H9 (cell line): ENCODE results near the gene ASPM. TPM values are rescaled to one million over a fixed set of nuclear protein-coding genes. Genes with fewer than 3 reads are reported as not detected.

ENCODE experiments used
- DNase-seq: peaks from one replicate; pipeline ENCODE4 v3.0.0-alpha.2; 2017
- H2AFZ ChIP-seq: one replicate; pipeline ENCODE4 v1.6.1; 2013; ENCODE audit warnings: mild to moderate bottlenecking, low read length, control low read depth, moderate library complexity
- H2AK5ac ChIP-seq: 2 replicates; pipeline ENCODE4 v1.6.1; 2013; ENCODE audit warnings: low read length, control low read depth, mixed read lengths; ENCODE audit not compliant: insufficient read length
- H2BK120ac ChIP-seq: one replicate; pipeline ENCODE4 v1.6.1; 2013; ENCODE audit warnings: low read depth, mild to moderate bottlenecking, low read length, control low read depth, inconsistent platforms; ENCODE audit not compliant: poor library complexity, severe bottlenecking
- H2BK12ac ChIP-seq: 2 replicates; pipeline ENCODE4 v1.6.1; 2013; ENCODE audit warnings: low read length, control low read depth, mixed read lengths, low read depth; ENCODE audit not compliant: insufficient read length
- H2BK15ac ChIP-seq: 2 replicates; pipeline ENCODE4 v1.6.1; 2013; ENCODE audit warnings: low read depth, low read length, control low read depth
- H2BK20ac ChIP-seq: one replicate; pipeline ENCODE4 v1.6.1; 2013; ENCODE audit warnings: low read depth, mild to moderate bottlenecking, low read length, control low read depth, inconsistent platforms; ENCODE audit not compliant: poor library complexity, severe bottlenecking
- H2BK5ac ChIP-seq: 2 replicates; pipeline ENCODE4 v1.6.1; 2013; ENCODE audit warnings: low read length, control low read depth, mixed read lengths; ENCODE audit not compliant: insufficient read length
- H3K14ac ChIP-seq: 2 replicates; pipeline ENCODE4 v1.6.1; 2013; ENCODE audit warnings: low read length, control low read depth; ENCODE audit not compliant: insufficient read depth
- H3K18ac ChIP-seq: 2 replicates; pipeline ENCODE4 v1.6.1; 2013; ENCODE audit warnings: low read depth, mild to moderate bottlenecking, mixed read lengths, low read length, control low read depth; ENCODE audit not compliant: insufficient read length
- H3K23ac ChIP-seq: 2 replicates; pipeline ENCODE4 v1.6.1; 2013; ENCODE audit warnings: low read length, control low read depth, mixed read lengths, low read depth; ENCODE audit not compliant: insufficient read length
- H3K23me2 ChIP-seq: 2 replicates; pipeline ENCODE4 v1.6.1; 2013; ENCODE audit warnings: low read depth, mild to moderate bottlenecking, mixed read lengths, low read length, control low read depth; ENCODE audit not compliant: insufficient read length, poor library complexity, severe bottlenecking
- H3K27ac ChIP-seq: 2 replicates; pipeline ENCODE4 v1.5.1; 2013; ENCODE audit warnings: low read length, control low read depth, mixed read lengths, low read depth; ENCODE audit not compliant: insufficient read length
- H3K27me3 ChIP-seq: 2 replicates; pipeline ENCODE4 v1.6.1; 2013; ENCODE audit warnings: low read length, control low read depth, inconsistent platforms; ENCODE audit not compliant: insufficient read depth
- H3K4ac ChIP-seq: 2 replicates; pipeline ENCODE4 v1.6.1; 2013; ENCODE audit warnings: low read depth, mild to moderate bottlenecking, control low read depth, inconsistent platforms, low read length, moderate library complexity
- H3K4me1 ChIP-seq: 2 replicates; pipeline ENCODE4 v1.6.1; 2013; ENCODE audit warnings: low read length, control low read depth, inconsistent platforms; ENCODE audit not compliant: insufficient read depth
- H3K4me2 ChIP-seq: 2 replicates; pipeline ENCODE4 v1.6.1; 2013; ENCODE audit warnings: low read length, control low read depth, mixed read lengths; ENCODE audit not compliant: insufficient read length, insufficient read depth
- H3K56ac ChIP-seq: 2 replicates; pipeline ENCODE4 v1.6.1; 2013; ENCODE audit warnings: low read depth, mild to moderate bottlenecking, mixed read lengths, low read length, control low read depth; ENCODE audit not compliant: insufficient read length
- H3K79me1 ChIP-seq: 2 replicates; pipeline ENCODE4 v1.6.1; 2013; ENCODE audit warnings: low read depth, mild to moderate bottlenecking, moderate library complexity, low read length, control low read depth, inconsistent platforms; ENCODE audit not compliant: insufficient read depth, poor library complexity, severe bottlenecking
- H3K79me2 ChIP-seq: 2 replicates; pipeline ENCODE4 v1.6.1; 2013; ENCODE audit warnings: low read length, control low read depth, inconsistent platforms; ENCODE audit not compliant: insufficient read depth
- H3K9ac ChIP-seq: 2 replicates; pipeline ENCODE4 v1.6.1; 2013; ENCODE audit warnings: low read length, control low read depth, mixed read lengths; ENCODE audit not compliant: insufficient read length; ENCODE audit errors: extremely low read depth
- H3K9me3 ChIP-seq: one replicate; pipeline ENCODE4 v1.6.1; 2013; ENCODE audit warnings: low read depth, low read length, inconsistent platforms; ENCODE audit not compliant: control insufficient read depth
- H3T11ph ChIP-seq: one replicate; pipeline ENCODE4 v1.6.1; 2013; ENCODE audit warnings: mild to moderate bottlenecking, low read length, control low read depth, inconsistent platforms
- H4K20me1 ChIP-seq: one replicate; pipeline ENCODE4 v1.6.1; 2013; ENCODE audit not compliant: control insufficient read depth, insufficient read length, insufficient read depth
- H4K5ac ChIP-seq: 2 replicates; pipeline ENCODE4 v1.6.1; 2013; ENCODE audit warnings: low read depth, mild to moderate bottlenecking, mixed read lengths, low read length, control low read depth; ENCODE audit not compliant: insufficient read length
- H4K8ac ChIP-seq: replicated peaks from 2 replicates; pipeline ENCODE4 v1.6.1; 2013; ENCODE audit warnings: low read length, control low read depth, mixed read lengths, low read depth; ENCODE audit not compliant: insufficient read length
- H4K91ac ChIP-seq: 2 replicates; pipeline ENCODE4 v1.6.1; 2013; ENCODE audit warnings: low read depth, mild to moderate bottlenecking, moderate library complexity, mixed read lengths, low read length, control low read depth; ENCODE audit not compliant: insufficient read length
- H3K27ac Mint-ChIP-seq, 3 experiments: 2 replicates in 2 of 3; 3 replicates in 1 of 3; pipeline ENCODE4 v1.8.0; 2020 to 2021; ENCODE audit warnings: mixed read lengths in 3 of 3, mild to moderate bottlenecking in 1 of 3, moderate library complexity in 1 of 3
- H3K27me3 Mint-ChIP-seq: 2 replicates; pipeline ENCODE4 v1.8.0; 2021; ENCODE audit warnings: low read depth, mild to moderate bottlenecking, moderate library complexity, mixed read lengths
- H3K36me3 Mint-ChIP-seq, 3 experiments: 2 replicates in 2 of 3; 3 replicates in 1 of 3; pipeline ENCODE4 v1.8.0; 2020 to 2021; ENCODE audit warnings: low read depth in 3 of 3, mixed read lengths in 3 of 3; ENCODE audit not compliant: insufficient read depth in 1 of 3
- H3K4me1 Mint-ChIP-seq, 2 experiments: 2 replicates each; pipeline ENCODE4 v1.8.0; 2020; ENCODE audit warnings: mixed read lengths in 2 of 2
- H3K4me3 Mint-ChIP-seq, 2 experiments: 2 replicates in 1 of 2; 3 replicates in 1 of 2; pipeline ENCODE4 v1.8.0; 2020 to 2021; ENCODE audit warnings: mild to moderate bottlenecking in 2 of 2, mixed read lengths in 2 of 2, moderate library complexity in 1 of 2
- H3K9me3 Mint-ChIP-seq, 2 experiments: 2 replicates in 1 of 2; 3 replicates in 1 of 2; pipeline ENCODE4 v1.8.0; 2020; ENCODE audit warnings: mild to moderate bottlenecking in 2 of 2, mixed read lengths in 2 of 2, moderate library complexity in 1 of 2
- WGBS: extraction: QIAGEN DNeasy Blood & Tissue Kit; methylation state at CpG from one replicate; pipeline ENCODE4 v1.1.7; 2013; ENCODE audit warnings: missing lambda C conversion rate, low lambda C conversion rate, mixed read lengths; ENCODE audit not compliant: insufficient read length; ENCODE audit errors: extremely low coverage; 5-methylcytosine and 5-hydroxymethylcytosine counted together
- total RNA-seq: library from RNA; stranded (reverse); gene quantifications from 2 replicates; pipeline ENCODE4 v1.2.1, GENCODE V29; 2021
- TF ChIP-seq, protein P1 (sequence below): fragments of 200-600 bp; sonication (generic); conservative IDR thresholded peaks from 3 replicates; pipeline ENCODE4 v1.8.0; 2021; ENCODE audit warnings: antibody characterized with exemption, mild to moderate bottlenecking

ASPM gene
- total RNA-seq, 1 experiment from 2014 or later, result 34.9 TPM

DNA sequence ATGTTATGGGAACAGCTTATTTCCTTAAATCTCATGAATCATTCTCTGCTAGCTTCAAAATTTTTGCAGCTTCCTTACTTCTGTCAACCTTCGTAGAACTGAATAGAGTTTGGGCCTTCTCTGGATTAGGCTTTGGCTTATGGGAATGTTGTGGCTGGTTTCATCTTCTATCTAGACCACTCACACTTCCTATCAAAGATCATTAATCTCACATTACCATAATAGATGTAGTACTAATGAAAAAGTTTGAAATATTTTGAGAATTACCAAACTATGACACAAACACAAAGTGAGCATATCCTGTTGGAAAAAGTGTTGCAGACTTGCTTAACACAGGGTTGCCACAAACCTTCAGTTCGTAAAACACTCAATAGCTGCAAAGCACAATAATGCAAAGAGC is 30.3 kb downstream of the ASPM start:
- Histone ChIP-seq H3K4ac (no peak overlapping the region), H4K91ac (no peak overlapping the region), H2BK15ac (no peak overlapping the region), H3K4me1 (no peaks in the 10 kb centered on the region), H4K20me1 (no peaks in the 10 kb centered on the region), H3K14ac (no peak overlapping the region), H3K23me2 (no peaks in the 10 kb centered on the region), H3T11ph (no peak overlapping the region), H2BK120ac (no peak overlapping the region), H3K56ac (no peak overlapping the region), H3K27ac (no peak overlapping the region), H4K5ac (no peak overlapping the region), H3K18ac (no peak overlapping the region), H3K4me2 (no peak overlapping the region), H3K9me3 (no peaks in the 10 kb centered on the region), H2AK5ac (no peak overlapping the region), H3K23ac (no peak overlapping the region), H2BK5ac (no peak overlapping the region), H4K8ac (no peak overlapping the region), H2AFZ (no peak overlapping the region), H2BK12ac (no peak overlapping the region), H3K27me3 (no peaks in the 10 kb centered on the region), H2BK20ac (no peak overlapping the region), H3K79me2 (no peaks in the 10 kb centered on the region), H3K9ac (no peak overlapping the region), H3K79me1 (no peaks in the 10 kb centered on the region)
- Mint-ChIP-seq H3K27ac (no peak overlapping the region), H3K36me3 (peaks cover 27 to 56% (median 56%) of the 10 kb centered on the region in 3 experiments), H3K4me3 (no peak overlapping the region), H3K27me3 (no peaks in the 10 kb centered on the region), H3K4me1 (peaks cover 0 to 3% of the 10 kb centered on the region in 2 experiments; a peak in 1 of 4 replicates), H3K9me3 (no peaks in the 10 kb centered on the region)
- WGBS, result no CpG with 5 or more reads among the region's 2 CpGs
- TF ChIP-seq, protein P1, sequence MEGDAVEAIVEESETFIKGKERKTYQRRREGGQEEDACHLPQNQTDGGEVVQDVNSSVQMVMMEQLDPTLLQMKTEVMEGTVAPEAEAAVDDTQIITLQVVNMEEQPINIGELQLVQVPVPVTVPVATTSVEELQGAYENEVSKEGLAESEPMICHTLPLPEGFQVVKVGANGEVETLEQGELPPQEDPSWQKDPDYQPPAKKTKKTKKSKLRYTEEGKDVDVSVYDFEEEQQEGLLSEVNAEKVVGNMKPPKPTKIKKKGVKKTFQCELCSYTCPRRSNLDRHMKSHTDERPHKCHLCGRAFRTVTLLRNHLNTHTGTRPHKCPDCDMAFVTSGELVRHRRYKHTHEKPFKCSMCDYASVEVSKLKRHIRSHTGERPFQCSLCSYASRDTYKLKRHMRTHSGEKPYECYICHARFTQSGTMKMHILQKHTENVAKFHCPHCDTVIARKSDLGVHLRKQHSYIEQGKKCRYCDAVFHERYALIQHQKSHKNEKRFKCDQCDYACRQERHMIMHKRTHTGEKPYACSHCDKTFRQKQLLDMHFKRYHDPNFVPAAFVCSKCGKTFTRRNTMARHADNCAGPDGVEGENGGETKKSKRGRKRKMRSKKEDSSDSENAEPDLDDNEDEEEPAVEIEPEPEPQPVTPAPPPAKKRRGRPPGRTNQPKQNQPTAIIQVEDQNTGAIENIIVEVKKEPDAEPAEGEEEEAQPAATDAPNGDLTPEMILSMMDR, result no peak
- no peak for DNase-seq
